H9 (cell line): ENCODE results near the gene LAMP2. TPM values are rescaled to one million over a fixed set of nuclear protein-coding genes. Genes with fewer than 3 reads are reported as not detected.

Source experiments
- DNase-seq: peaks from one replicate; pipeline ENCODE4 v3.0.0-alpha.2; 2017
- H2AFZ ChIP-seq: one replicate; pipeline ENCODE4 v1.6.1; 2013; ENCODE audit warnings: mild to moderate bottlenecking, low read length, control low read depth, moderate library complexity
- H2AK5ac ChIP-seq: 2 replicates; pipeline ENCODE4 v1.6.1; 2013; ENCODE audit warnings: low read length, control low read depth, mixed read lengths; ENCODE audit not compliant: insufficient read length
- H2BK120ac ChIP-seq: one replicate; pipeline ENCODE4 v1.6.1; 2013; ENCODE audit warnings: low read depth, mild to moderate bottlenecking, low read length, control low read depth, inconsistent platforms; ENCODE audit not compliant: poor library complexity, severe bottlenecking
- H2BK12ac ChIP-seq: 2 replicates; pipeline ENCODE4 v1.6.1; 2013; ENCODE audit warnings: low read length, control low read depth, mixed read lengths, low read depth; ENCODE audit not compliant: insufficient read length
- H2BK15ac ChIP-seq: 2 replicates; pipeline ENCODE4 v1.6.1; 2013; ENCODE audit warnings: low read depth, low read length, control low read depth
- H2BK20ac ChIP-seq: one replicate; pipeline ENCODE4 v1.6.1; 2013; ENCODE audit warnings: low read depth, mild to moderate bottlenecking, low read length, control low read depth, inconsistent platforms; ENCODE audit not compliant: poor library complexity, severe bottlenecking
- H2BK5ac ChIP-seq: 2 replicates; pipeline ENCODE4 v1.6.1; 2013; ENCODE audit warnings: low read length, control low read depth, mixed read lengths; ENCODE audit not compliant: insufficient read length
- H3K14ac ChIP-seq: 2 replicates; pipeline ENCODE4 v1.6.1; 2013; ENCODE audit warnings: low read length, control low read depth; ENCODE audit not compliant: insufficient read depth
- H3K18ac ChIP-seq: 2 replicates; pipeline ENCODE4 v1.6.1; 2013; ENCODE audit warnings: low read depth, mild to moderate bottlenecking, mixed read lengths, low read length, control low read depth; ENCODE audit not compliant: insufficient read length
- H3K23ac ChIP-seq: 2 replicates; pipeline ENCODE4 v1.6.1; 2013; ENCODE audit warnings: low read length, control low read depth, mixed read lengths, low read depth; ENCODE audit not compliant: insufficient read length
- H3K23me2 ChIP-seq: 2 replicates; pipeline ENCODE4 v1.6.1; 2013; ENCODE audit warnings: low read depth, mild to moderate bottlenecking, mixed read lengths, low read length, control low read depth; ENCODE audit not compliant: insufficient read length, poor library complexity, severe bottlenecking
- H3K27ac ChIP-seq: 2 replicates; pipeline ENCODE4 v1.5.1; 2013; ENCODE audit warnings: low read length, control low read depth, mixed read lengths, low read depth; ENCODE audit not compliant: insufficient read length
- H3K27me3 ChIP-seq: 2 replicates; pipeline ENCODE4 v1.6.1; 2013; ENCODE audit warnings: low read length, control low read depth, inconsistent platforms; ENCODE audit not compliant: insufficient read depth
- H3K4ac ChIP-seq: 2 replicates; pipeline ENCODE4 v1.6.1; 2013; ENCODE audit warnings: low read depth, mild to moderate bottlenecking, control low read depth, inconsistent platforms, low read length, moderate library complexity
- H3K4me1 ChIP-seq: 2 replicates; pipeline ENCODE4 v1.6.1; 2013; ENCODE audit warnings: low read length, control low read depth, inconsistent platforms; ENCODE audit not compliant: insufficient read depth
- H3K4me2 ChIP-seq: 2 replicates; pipeline ENCODE4 v1.6.1; 2013; ENCODE audit warnings: low read length, control low read depth, mixed read lengths; ENCODE audit not compliant: insufficient read length, insufficient read depth
- H3K56ac ChIP-seq: 2 replicates; pipeline ENCODE4 v1.6.1; 2013; ENCODE audit warnings: low read depth, mild to moderate bottlenecking, mixed read lengths, low read length, control low read depth; ENCODE audit not compliant: insufficient read length
- H3K79me1 ChIP-seq: 2 replicates; pipeline ENCODE4 v1.6.1; 2013; ENCODE audit warnings: low read depth, mild to moderate bottlenecking, moderate library complexity, low read length, control low read depth, inconsistent platforms; ENCODE audit not compliant: insufficient read depth, poor library complexity, severe bottlenecking
- H3K79me2 ChIP-seq: 2 replicates; pipeline ENCODE4 v1.6.1; 2013; ENCODE audit warnings: low read length, control low read depth, inconsistent platforms; ENCODE audit not compliant: insufficient read depth
- H3K9ac ChIP-seq: 2 replicates; pipeline ENCODE4 v1.6.1; 2013; ENCODE audit warnings: low read length, control low read depth, mixed read lengths; ENCODE audit not compliant: insufficient read length; ENCODE audit errors: extremely low read depth
- H3K9me3 ChIP-seq: one replicate; pipeline ENCODE4 v1.6.1; 2013; ENCODE audit warnings: low read depth, low read length, inconsistent platforms; ENCODE audit not compliant: control insufficient read depth
- H3T11ph ChIP-seq: one replicate; pipeline ENCODE4 v1.6.1; 2013; ENCODE audit warnings: mild to moderate bottlenecking, low read length, control low read depth, inconsistent platforms
- H4K20me1 ChIP-seq: one replicate; pipeline ENCODE4 v1.6.1; 2013; ENCODE audit not compliant: control insufficient read depth, insufficient read length, insufficient read depth
- H4K5ac ChIP-seq: 2 replicates; pipeline ENCODE4 v1.6.1; 2013; ENCODE audit warnings: low read depth, mild to moderate bottlenecking, mixed read lengths, low read length, control low read depth; ENCODE audit not compliant: insufficient read length
- H4K8ac ChIP-seq: replicated peaks from 2 replicates; pipeline ENCODE4 v1.6.1; 2013; ENCODE audit warnings: low read length, control low read depth, mixed read lengths, low read depth; ENCODE audit not compliant: insufficient read length
- H4K91ac ChIP-seq: 2 replicates; pipeline ENCODE4 v1.6.1; 2013; ENCODE audit warnings: low read depth, mild to moderate bottlenecking, moderate library complexity, mixed read lengths, low read length, control low read depth; ENCODE audit not compliant: insufficient read length
- H3K27ac Mint-ChIP-seq, 3 experiments: 2 replicates in 2 of 3; 3 replicates in 1 of 3; pipeline ENCODE4 v1.8.0; 2020 to 2021; ENCODE audit warnings: mixed read lengths in 3 of 3, mild to moderate bottlenecking in 1 of 3, moderate library complexity in 1 of 3
- H3K27me3 Mint-ChIP-seq: 2 replicates; pipeline ENCODE4 v1.8.0; 2021; ENCODE audit warnings: low read depth, mild to moderate bottlenecking, moderate library complexity, mixed read lengths
- H3K36me3 Mint-ChIP-seq, 3 experiments: 2 replicates in 2 of 3; 3 replicates in 1 of 3; pipeline ENCODE4 v1.8.0; 2020 to 2021; ENCODE audit warnings: low read depth in 3 of 3, mixed read lengths in 3 of 3; ENCODE audit not compliant: insufficient read depth in 1 of 3
- H3K4me1 Mint-ChIP-seq, 2 experiments: 2 replicates each; pipeline ENCODE4 v1.8.0; 2020; ENCODE audit warnings: mixed read lengths in 2 of 2
- H3K4me3 Mint-ChIP-seq, 2 experiments: 2 replicates in 1 of 2; 3 replicates in 1 of 2; pipeline ENCODE4 v1.8.0; 2020 to 2021; ENCODE audit warnings: mild to moderate bottlenecking in 2 of 2, mixed read lengths in 2 of 2, moderate library complexity in 1 of 2
- H3K9me3 Mint-ChIP-seq, 2 experiments: 2 replicates in 1 of 2; 3 replicates in 1 of 2; pipeline ENCODE4 v1.8.0; 2020; ENCODE audit warnings: mild to moderate bottlenecking in 2 of 2, mixed read lengths in 2 of 2, moderate library complexity in 1 of 2
- CTCF ChIP-seq: fragments of 200-600 bp; sonication (generic); conservative IDR thresholded peaks from 3 replicates; pipeline ENCODE4 v1.8.0; 2021; ENCODE audit warnings: antibody characterized with exemption, mild to moderate bottlenecking
- WGBS: extraction: QIAGEN DNeasy Blood & Tissue Kit; methylation state at CpG from one replicate; pipeline ENCODE4 v1.1.7; 2013; ENCODE audit warnings: missing lambda C conversion rate, low lambda C conversion rate, mixed read lengths; ENCODE audit not compliant: insufficient read length; ENCODE audit errors: extremely low coverage; 5-methylcytosine and 5-hydroxymethylcytosine counted together
- total RNA-seq: library from RNA; stranded (reverse); gene quantifications from 2 replicates; pipeline ENCODE4 v1.2.1, GENCODE V29; 2021

The LAMP2 gene
- total RNA-seq, 1 experiment from 2014 or later, result 27.7 TPM

DNA sequence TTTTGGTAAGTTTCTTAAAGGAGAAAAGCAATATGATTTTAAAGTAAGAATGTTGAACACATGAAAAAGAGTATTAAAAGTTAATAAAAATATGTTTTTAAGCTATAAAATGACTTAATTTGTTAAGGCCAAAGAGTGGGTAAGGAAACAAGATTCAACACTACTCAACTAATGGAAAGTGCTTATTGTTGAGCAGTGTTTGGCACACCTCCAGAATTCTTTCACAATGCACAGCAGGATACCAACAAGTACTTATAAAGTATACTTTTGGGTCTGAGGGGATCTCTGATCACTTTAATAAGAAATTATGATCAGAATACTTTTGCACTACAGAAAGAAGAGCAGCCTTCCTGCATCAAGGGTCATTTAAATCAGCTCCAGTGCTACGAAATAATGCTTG lies 5.9 kb downstream of the LAMP2 start:
- Histone ChIP-seq H2AFZ (no peak overlapping the region), H2AK5ac (no peak overlapping the region), H2BK5ac (no peak overlapping the region), H2BK12ac (no peak overlapping the region), H3K18ac (no peak overlapping the region), H2BK120ac (no peak overlapping the region), H3K27me3 (no peaks in the 10 kb centered on the region), H2BK20ac (no peak overlapping the region), H3K27ac (no peak overlapping the region), H3K9ac (no peak overlapping the region), H4K8ac (no peak overlapping the region), H3K79me1 (no peaks in the 10 kb centered on the region), H4K91ac (no peak overlapping the region), H3K4me2 (no peak overlapping the region), H3K14ac (no peak overlapping the region), H3K23ac (no peak overlapping the region), H3T11ph (no peak overlapping the region), H3K56ac (no peak overlapping the region), H4K20me1 (no peaks in the 10 kb centered on the region), H3K79me2 (peaks cover 7% of the 10 kb centered on the region; the same call in 1 of the 2 replicates), H3K4ac (no peak overlapping the region), H3K9me3 (peaks cover 7% of the 10 kb centered on the region), H3K4me1 (no peaks in the 10 kb centered on the region), H2BK15ac (no peak overlapping the region), H3K23me2 (peaks cover 2% of the 10 kb centered on the region), H4K5ac (no peak overlapping the region)
- Mint-ChIP-seq H3K4me3 (no peak overlapping the region), H3K27me3 (no peaks in the 10 kb centered on the region; the same call in 1 of the 2 replicates), H3K9me3 (peaks cover 53 to 55% of the 10 kb centered on the region in 2 experiments), H3K27ac (no peak overlapping the region), H3K36me3 (peaks cover 0 to 4% (median 0%) of the 10 kb centered on the region in 3 experiments; a peak in 2 of 7 replicates), H3K4me1 (peaks cover 4 to 13% of the 10 kb centered on the region in 2 experiments)
- TF ChIP-seq CTCF, result no peak
- WGBS, result no CpG with 5 or more reads among the region's 1 CpG
- no peak for DNase-seq
